Suppressor macrophage (primary cell): ENCODE results near the gene IL1A.
A peak's percentile ranks its signal among the peaks of the same experiment; 100 is the strongest.

Source experiments
- DNase-seq, 4 experiments: peaks; one replicate each; pipeline ENCODE4 v3.0.0-alpha.2; 2020 to 2022

Gene IL1A

GRCh38 chr2:112818094-112818902, 34.0 kb upstream of the IL1A start:
- no peak for DNase-seq

- no peak for DNase-seq
Measured at GRCh38 chr2:112817082-112817689, 32.9 kb upstream of the IL1A start.

GRCh38 chr2:112814278-112814677, 30.0 kb upstream of the IL1A start:
- no peak for DNase-seq

GRCh38 chr2:112813280-112813966, 29.1 kb upstream of the IL1A start:
- no peak for DNase-seq

GRCh38 chr2:112812318-112813267, 28.3 kb upstream of the IL1A start:
- DNase-seq: peak in 3 of 4 experiments; percentile 43 to 61 (median 50)

- peak; percentile 54 to 87 (median 70) for DNase-seq
Measured at GRCh38 chr2:112811841-112812306, 27.6 kb upstream of the IL1A start.

- no peak for DNase-seq
Measured at GRCh38 chr2:112811276-112811831, 27.1 kb upstream of the IL1A start.

- no peak for DNase-seq
Measured at GRCh38 chr2:112809112-112809511, 24.8 kb upstream of the IL1A start.

GRCh38 chr2:112807233-112807807, 23.0 kb upstream of the IL1A start:
- DNase-seq: no peak

GRCh38 chr2:112805542-112805941, 21.2 kb upstream of the IL1A start:
- no peak for DNase-seq

- no peak for DNase-seq
Measured at GRCh38 chr2:112803691-112804521, 19.6 kb upstream of the IL1A start.

- no peak for DNase-seq
Measured at GRCh38 chr2:112800881-112801583, 16.7 kb upstream of the IL1A start.

GRCh38 chr2:112798979-112799975, 15.0 kb upstream of the IL1A start:
- DNase-seq: peak; percentile 52 to 79 (median 62)

- DNase-seq: no peak
Measured at GRCh38 chr2:112796486-112796885, 12.2 kb upstream of the IL1A start.

GRCh38 chr2:112795774-112796173, 11.5 kb upstream of the IL1A start:
- peak in 3 of 4 experiments; percentile 25 to 48 (median 31) for DNase-seq

- DNase-seq: no peak
Measured at GRCh38 chr2:112794841-112795240, 10.5 kb upstream of the IL1A start.

- peak; percentile 84 to 92 (median 88) for DNase-seq
Measured at GRCh38 chr2:112794131-112794733, 9.9 kb upstream of the IL1A start.

GRCh38 chr2:112793449-112793978, 9.2 kb upstream of the IL1A start:
- peak; percentile 68 to 93 (median 81) for DNase-seq
